Activated CD4-positive, alpha-beta T cell treated with anti-CD3 and anti-CD28 coated beads, Interleukin-2, amount 10 ng/mL, durations not matched to agents 24 days and 14 days (primary cell): Measurements from ENCODE around the gene RASIP1. TPM values are rescaled to one million over a fixed set of nuclear protein-coding genes. Genes with fewer than 3 reads are reported as not detected.
A peak's percentile ranks its signal among the peaks of the same experiment; 100 is the strongest.
"Not testable (repeated sequence)": the region's sequence is repeated elsewhere in the genome, so short reads cannot be mapped to it uniquely, and the experiment has no call there.

Source experiments
- DNase-seq: peaks from one replicate; pipeline ENCODE4 v3.0.0; 2022
- H3K27ac Mint-ChIP-seq: one replicate; pipeline ENCODE4 v1.8.0; 2022; ENCODE audit warnings: mild to moderate bottlenecking, mixed read lengths
- H3K27me3 Mint-ChIP-seq: one replicate; pipeline ENCODE4 v1.8.0; 2022; ENCODE audit warnings: mixed read lengths
- H3K36me3 Mint-ChIP-seq: one replicate; pipeline ENCODE4 v1.8.0; 2022; ENCODE audit warnings: low read depth, mild to moderate bottlenecking, mixed read lengths
- H3K4me1 Mint-ChIP-seq: one replicate; pipeline ENCODE4 v1.8.0; 2021; ENCODE audit warnings: mixed read lengths
- H3K4me3 Mint-ChIP-seq: one replicate; pipeline ENCODE4 v1.8.0; 2022; ENCODE audit warnings: mild to moderate bottlenecking, moderate library complexity, mixed read lengths
- H3K9me3 Mint-ChIP-seq: one replicate; pipeline ENCODE4 v1.8.0; 2021; ENCODE audit warnings: mixed read lengths
- intact Hi-C: fragments of 100-400 bp; cut with micrococcal nuclease; formaldehyde crosslinking; loops from one replicate; pipeline ENCODE4 v1.15.1; 2023
- total RNA-seq: library from RNA; stranded (reverse); gene quantifications from 2 replicates; pipeline ENCODE4 v1.2.3, GENCODE V29; 2022

RASIP1 gene
- total RNA-seq = 0.71 and 0.82 TPM in 2 replicates

- Mint-ChIP-seq H3K36me3 (no peaks in the 10 kb centered on the region), H3K27me3 (peaks cover 8% of the 10 kb centered on the region), H3K27ac (no peak within 1 kb of the TSS), H3K4me1 (peaks cover 12% of the 10 kb centered on the region), H3K4me3 (peak within 1 kb of the TSS; percentile 60), H3K9me3 (no peaks in the 10 kb centered on the region)
- peak; percentile 57 for DNase-seq
- intact Hi-C loops = no loop called here
Observed at GRCh38 chr19:48740164-48740972, at the start of gene RASIP1. RASIP1 (minus strand) TSS chr19:48740610; CDS start chr19:48740282, 328 bp downstream.

- H3K4me1 Mint-ChIP-seq, H3K9me3 Mint-ChIP-seq, H3K4me3 Mint-ChIP-seq, DNase-seq, H3K36me3 Mint-ChIP-seq, H3K27ac Mint-ChIP-seq, H3K27me3 Mint-ChIP-seq, intact Hi-C loops: not testable (repeated sequence)
Observed at GRCh38 chr19:48787331-48787730, 46.9 kb upstream of the RASIP1 start.

- H3K27me3 Mint-ChIP-seq, H3K36me3 Mint-ChIP-seq, H3K27ac Mint-ChIP-seq, intact Hi-C loops, H3K4me1 Mint-ChIP-seq, H3K4me3 Mint-ChIP-seq, H3K9me3 Mint-ChIP-seq, DNase-seq: not testable (repeated sequence)
Observed at GRCh38 chr19:48786422-48786821, 46.0 kb upstream of the RASIP1 start.

GRCh38 chr19:48784527-48784926 is 44.1 kb upstream of the RASIP1 start:
- DNase-seq = no peak
- intact Hi-C loops = no loop called here
- H3K9me3 Mint-ChIP-seq = no peaks in the 10 kb centered on the region
- H3K27me3 Mint-ChIP-seq = peaks cover 12% of the 10 kb centered on the region
- H3K4me3 Mint-ChIP-seq = no peak overlapping the region
- no peaks in the 10 kb centered on the region for H3K36me3 Mint-ChIP-seq
- peaks cover 2% of the 10 kb centered on the region for H3K4me1 Mint-ChIP-seq
- H3K27ac Mint-ChIP-seq = no peak overlapping the region

- no peaks in the 10 kb centered on the region for H3K36me3 Mint-ChIP-seq
- H3K4me3 Mint-ChIP-seq = no peak overlapping the region
- H3K27me3 Mint-ChIP-seq = peaks cover 13% of the 10 kb centered on the region
- no peak for DNase-seq
- peaks cover 2% of the 10 kb centered on the region for H3K4me1 Mint-ChIP-seq
- no peak overlapping the region for H3K27ac Mint-ChIP-seq
- H3K9me3 Mint-ChIP-seq = no peaks in the 10 kb centered on the region
- intact Hi-C loops = no loop called here
Observed at GRCh38 chr19:48780631-48781391, 40.4 kb upstream of the RASIP1 start.

- H3K27ac Mint-ChIP-seq = no peak overlapping the region
- no peaks in the 10 kb centered on the region for H3K36me3 Mint-ChIP-seq
- no peaks in the 10 kb centered on the region for H3K9me3 Mint-ChIP-seq
- no peak overlapping the region for H3K4me3 Mint-ChIP-seq
- H3K4me1 Mint-ChIP-seq = peaks cover 2% of the 10 kb centered on the region
- intact Hi-C loops = no loop called here
- H3K27me3 Mint-ChIP-seq = peaks cover 10% of the 10 kb centered on the region
- DNase-seq = no peak
Observed at GRCh38 chr19:48779636-48780035, 39.2 kb upstream of the RASIP1 start.

- H3K27ac Mint-ChIP-seq = no peak overlapping the region
- H3K27me3 Mint-ChIP-seq = peaks cover 10% of the 10 kb centered on the region
- peaks cover 2% of the 10 kb centered on the region for H3K4me1 Mint-ChIP-seq
- H3K36me3 Mint-ChIP-seq = no peaks in the 10 kb centered on the region
- no peak for DNase-seq
- no peaks in the 10 kb centered on the region for H3K9me3 Mint-ChIP-seq
- intact Hi-C loops = no loop called here
- H3K4me3 Mint-ChIP-seq = no peak overlapping the region
Observed at GRCh38 chr19:48777720-48778119, 37.3 kb upstream of the RASIP1 start.

- intact Hi-C loops = no loop called here
- no peak overlapping the region for H3K4me3 Mint-ChIP-seq
Observed at GRCh38 chr19:48777139-48777538, 36.7 kb upstream of the RASIP1 start.

GRCh38 chr19:48772503-48772953 is 32.1 kb upstream of the RASIP1 start:
- H3K4me3 Mint-ChIP-seq = no peak overlapping the region

More at GRCh38 chr19:48777139-48777538, 36.7 kb upstream of the RASIP1 start:
- no peak for DNase-seq
- H3K9me3 Mint-ChIP-seq = no peaks in the 10 kb centered on the region
- H3K27ac Mint-ChIP-seq = no peak overlapping the region
- H3K27me3 Mint-ChIP-seq = peaks cover 10% of the 10 kb centered on the region
- no peaks in the 10 kb centered on the region for H3K4me1 Mint-ChIP-seq
- H3K36me3 Mint-ChIP-seq = no peaks in the 10 kb centered on the region

GRCh38 chr19:48770734-48771472 is 30.5 kb upstream of the RASIP1 start:
- Mint-ChIP-seq H3K9me3 (no peaks in the 10 kb centered on the region), H3K4me3 (no peak overlapping the region), H3K4me1 (no peaks in the 10 kb centered on the region), H3K27me3 (peaks cover 9% of the 10 kb centered on the region), H3K36me3 (no peaks in the 10 kb centered on the region), H3K27ac (no peak overlapping the region)
- no peak for DNase-seq
- intact Hi-C loops = no loop called here

More at GRCh38 chr19:48772503-48772953, 32.1 kb upstream of the RASIP1 start:
- Mint-ChIP-seq H3K36me3 (no peaks in the 10 kb centered on the region), H3K9me3 (no peaks in the 10 kb centered on the region), H3K27ac (no peak overlapping the region), H3K27me3 (peaks cover 10% of the 10 kb centered on the region), H3K4me1 (no peaks in the 10 kb centered on the region)
- DNase-seq = no peak
- intact Hi-C loops = no loop called here

- Mint-ChIP-seq H3K4me1 (no peaks in the 10 kb centered on the region), H3K9me3 (no peaks in the 10 kb centered on the region), H3K27ac (no peak overlapping the region), H3K4me3 (no peak overlapping the region), H3K27me3 (peaks cover 12% of the 10 kb centered on the region), H3K36me3 (no peaks in the 10 kb centered on the region)
- intact Hi-C loops = no loop called here
- no peak for DNase-seq
Observed at GRCh38 chr19:48770266-48770665, 29.9 kb upstream of the RASIP1 start.

- intact Hi-C loops = no loop called here
- Mint-ChIP-seq H3K4me3 (no peak overlapping the region), H3K27ac (no peak overlapping the region), H3K36me3 (no peaks in the 10 kb centered on the region), H3K4me1 (no peaks in the 10 kb centered on the region), H3K9me3 (no peaks in the 10 kb centered on the region), H3K27me3 (peaks cover 14% of the 10 kb centered on the region)
- DNase-seq = no peak
Observed at GRCh38 chr19:48768994-48769713, 28.7 kb upstream of the RASIP1 start.

- H3K4me3 Mint-ChIP-seq, H3K4me1 Mint-ChIP-seq, H3K36me3 Mint-ChIP-seq, intact Hi-C loops, DNase-seq, H3K9me3 Mint-ChIP-seq, H3K27ac Mint-ChIP-seq: not testable (repeated sequence)
- peaks cover 14% of the 10 kb centered on the region for H3K27me3 Mint-ChIP-seq
Observed at GRCh38 chr19:48768171-48768753, 27.9 kb upstream of the RASIP1 start.
